ENCODE measurements around the gene IGSF21. TPM values are rescaled to one million over a fixed set of nuclear protein-coding genes. Genes with fewer than 3 reads are reported as not detected.

Gene IGSF21
- total and polyA plus RNA-seq, 2 experiments from 2014 or later, result not detected

GRCh38 chr1:18333220-18333619, 225.6 kb downstream of the IGSF21 start:
- H3K4me2 ChIP-seq, result no peak overlapping the region

DNA sequence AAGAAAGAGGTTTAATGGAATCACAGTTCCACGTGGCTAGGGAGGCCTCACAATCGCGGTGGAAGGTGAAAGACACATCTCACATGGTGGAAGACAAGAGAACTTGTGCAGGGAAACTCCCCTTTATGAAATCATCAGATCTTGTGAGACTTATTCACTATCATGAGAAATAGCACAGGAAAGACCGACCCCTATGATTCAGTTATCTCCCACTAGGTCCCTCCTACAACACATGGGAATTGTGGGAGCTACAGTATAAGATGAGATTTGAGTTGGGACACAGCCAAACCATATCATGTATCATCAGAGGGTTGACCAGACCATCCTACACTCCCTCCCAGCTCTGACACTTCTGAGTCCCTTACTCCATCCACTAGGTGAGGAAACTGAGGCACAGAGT, 229.2 kb downstream of the IGSF21 start:
- H3K27me3 ChIP-seq, result peaks cover 16% of the 10 kb centered on the region
- no peaks in the 10 kb centered on the region for H3K79me2 ChIP-seq
- no peaks in the 10 kb centered on the region for H3K9me2 ChIP-seq (replicated peaks; ENCODE audit: insufficient read depth)
- no peak overlapping the region for H2AFZ ChIP-seq
- H4K20me1 ChIP-seq (ENCODE audit: insufficient read depth, poor library complexity, severe bottlenecking), result no peaks in the 10 kb centered on the region
- no peak overlapping the region for H3K27ac ChIP-seq
- H3K9me3 ChIP-seq (ENCODE audit: low read depth), result no peaks in the 10 kb centered on the region
- TF ChIP-seq EZH2phosphoT487 (IDR thresholded peaks at IDR 0.05; ENCODE audit: low read depth, severe bottlenecking, unreplicated experiment) (no peak), EZH2 (IDR thresholded peaks at IDR 0.05; ENCODE audit: borderline replicate concordance) (no peak)
- TF ChIP-seq, protein P1, sequence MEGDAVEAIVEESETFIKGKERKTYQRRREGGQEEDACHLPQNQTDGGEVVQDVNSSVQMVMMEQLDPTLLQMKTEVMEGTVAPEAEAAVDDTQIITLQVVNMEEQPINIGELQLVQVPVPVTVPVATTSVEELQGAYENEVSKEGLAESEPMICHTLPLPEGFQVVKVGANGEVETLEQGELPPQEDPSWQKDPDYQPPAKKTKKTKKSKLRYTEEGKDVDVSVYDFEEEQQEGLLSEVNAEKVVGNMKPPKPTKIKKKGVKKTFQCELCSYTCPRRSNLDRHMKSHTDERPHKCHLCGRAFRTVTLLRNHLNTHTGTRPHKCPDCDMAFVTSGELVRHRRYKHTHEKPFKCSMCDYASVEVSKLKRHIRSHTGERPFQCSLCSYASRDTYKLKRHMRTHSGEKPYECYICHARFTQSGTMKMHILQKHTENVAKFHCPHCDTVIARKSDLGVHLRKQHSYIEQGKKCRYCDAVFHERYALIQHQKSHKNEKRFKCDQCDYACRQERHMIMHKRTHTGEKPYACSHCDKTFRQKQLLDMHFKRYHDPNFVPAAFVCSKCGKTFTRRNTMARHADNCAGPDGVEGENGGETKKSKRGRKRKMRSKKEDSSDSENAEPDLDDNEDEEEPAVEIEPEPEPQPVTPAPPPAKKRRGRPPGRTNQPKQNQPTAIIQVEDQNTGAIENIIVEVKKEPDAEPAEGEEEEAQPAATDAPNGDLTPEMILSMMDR (IDR thresholded peaks at IDR 0.05; ENCODE audit: poor library complexity), result no peak
- no peaks in the 10 kb centered on the region for H3K36me3 ChIP-seq (replicated peaks; ENCODE audit: insufficient read depth, low read depth)
- H3K4me1 ChIP-seq (ENCODE audit: insufficient read depth), result no peaks in the 10 kb centered on the region
- no peak for DNase-seq (ENCODE audit: low spot score)
- WGBS (ENCODE audit: low lambda C conversion rate, missing lambda C conversion rate), result 74% methylated on average over 4 of the region's 4 CpGs
- no peak overlapping the region for H3K4me2 ChIP-seq
- no peak overlapping the region for H3K4me3 ChIP-seq

More at GRCh38 chr1:18333220-18333619, 225.6 kb downstream of the IGSF21 start:
- DNase-seq (ENCODE audit: low spot score), result no peak
- Histone ChIP-seq H3K9me3 (ENCODE audit: low read depth) (no peaks in the 10 kb centered on the region), H3K36me3 (replicated peaks; ENCODE audit: insufficient read depth, low read depth) (no peaks in the 10 kb centered on the region), H3K4me3 (no peak overlapping the region), H4K20me1 (ENCODE audit: insufficient read depth, poor library complexity, severe bottlenecking) (no peaks in the 10 kb centered on the region), H3K27me3 (peaks cover 19% of the 10 kb centered on the region), H3K79me2 (no peaks in the 10 kb centered on the region), H3K9me2 (replicated peaks; ENCODE audit: insufficient read depth) (no peaks in the 10 kb centered on the region), H3K27ac (no peak overlapping the region), H3K4me1 (ENCODE audit: insufficient read depth) (no peaks in the 10 kb centered on the region), H2AFZ (no peak overlapping the region)
- 88% methylated on average over 3 of the region's 3 CpGs for whole genome bisulfite sequencing (ENCODE audit: low lambda C conversion rate, missing lambda C conversion rate)
- no peak for TF ChIP-seq EZH2 (IDR thresholded peaks at IDR 0.05; ENCODE audit: borderline replicate concordance)
- TF ChIP-seq EZH2phosphoT487 (IDR thresholded peaks at IDR 0.05; ENCODE audit: low read depth, severe bottlenecking, unreplicated experiment), result no peak
- TF ChIP-seq, protein P1 (IDR thresholded peaks at IDR 0.05; ENCODE audit: poor library complexity), result no peak

DNA sequence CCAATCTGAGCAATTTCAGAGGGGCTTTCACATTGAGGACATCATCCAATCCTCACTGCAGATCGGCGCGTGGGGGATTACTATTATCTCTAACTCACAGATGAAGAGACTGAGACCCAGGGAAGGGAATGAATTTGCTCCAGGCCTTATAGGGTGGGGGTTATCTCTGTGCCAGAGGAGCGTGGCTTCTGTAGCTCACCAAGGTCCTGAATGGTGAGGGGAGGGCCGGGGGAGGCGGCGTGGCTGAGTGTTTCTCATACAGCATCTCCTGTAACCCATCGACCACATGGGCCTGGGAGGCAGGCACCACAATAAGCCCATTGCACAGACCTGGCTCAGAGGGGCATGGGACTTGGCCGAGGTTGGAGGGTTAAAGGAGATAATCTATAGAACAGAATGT, 230.2 kb downstream of the IGSF21 start:
- H3K4me1 ChIP-seq (ENCODE audit: insufficient read depth), result no peaks in the 10 kb centered on the region
- TF ChIP-seq EZH2phosphoT487 (IDR thresholded peaks at IDR 0.05; ENCODE audit: low read depth, severe bottlenecking, unreplicated experiment) (no peak), EZH2 (IDR thresholded peaks at IDR 0.05; ENCODE audit: borderline replicate concordance) (no peak)
- TF ChIP-seq, protein P1 (IDR thresholded peaks at IDR 0.05; ENCODE audit: poor library complexity), result no peak

GRCh38 chr1:18339161-18339560, 231.6 kb downstream of the IGSF21 start:
- Histone ChIP-seq H4K20me1 (ENCODE audit: insufficient read depth, poor library complexity, severe bottlenecking) (no peaks in the 10 kb centered on the region), H3K79me2 (no peaks in the 10 kb centered on the region), H3K4me1 (ENCODE audit: insufficient read depth) (no peaks in the 10 kb centered on the region), H3K4me3 (no peak overlapping the region), H3K9me3 (ENCODE audit: low read depth) (no peaks in the 10 kb centered on the region), H3K4me2 (no peak overlapping the region), H3K27me3 (peaks cover 5% of the 10 kb centered on the region), H2AFZ (no peak overlapping the region), H3K9me2 (replicated peaks; ENCODE audit: insufficient read depth) (no peaks in the 10 kb centered on the region), H3K27ac (no peak overlapping the region), H3K36me3 (replicated peaks; ENCODE audit: insufficient read depth, low read depth) (no peaks in the 10 kb centered on the region)
- TF ChIP-seq, protein P1 (IDR thresholded peaks at IDR 0.05; ENCODE audit: poor library complexity), result no peak
- no peak for TF ChIP-seq EZH2phosphoT487 (IDR thresholded peaks at IDR 0.05; ENCODE audit: low read depth, severe bottlenecking, unreplicated experiment)
- TF ChIP-seq EZH2 (IDR thresholded peaks at IDR 0.05; ENCODE audit: borderline replicate concordance), result no peak
- 81% methylated on average over 11 of the region's 11 CpGs for WGBS (ENCODE audit: low lambda C conversion rate, missing lambda C conversion rate)
- no peak for DNase-seq (ENCODE audit: low spot score)

More for the DNA sequence above, 230.2 kb downstream of the IGSF21 start:
- Histone ChIP-seq H3K4me2 (no peak overlapping the region), H3K79me2 (no peaks in the 10 kb centered on the region), H3K27me3 (peaks cover 10% of the 10 kb centered on the region), H3K36me3 (replicated peaks; ENCODE audit: insufficient read depth, low read depth) (no peaks in the 10 kb centered on the region), H3K9me3 (ENCODE audit: low read depth) (no peaks in the 10 kb centered on the region), H3K9me2 (replicated peaks; ENCODE audit: insufficient read depth) (no peaks in the 10 kb centered on the region), H2AFZ (no peak overlapping the region), H4K20me1 (ENCODE audit: insufficient read depth, poor library complexity, severe bottlenecking) (no peaks in the 10 kb centered on the region), H3K4me3 (no peak overlapping the region), H3K27ac (no peak overlapping the region)
- DNase-seq (ENCODE audit: low spot score), result no peak
- WGBS (ENCODE audit: low lambda C conversion rate, missing lambda C conversion rate), result 81% methylated on average over 8 of the region's 9 CpGs
